ENCODE measurements around the gene OR8D1. TPM values are rescaled to one million over a fixed set of nuclear protein-coding genes. Genes with fewer than 3 reads are reported as not detected.

OR8D1 gene
- total RNA-seq, 3 donors from 2014 or later: 0.29 TPM; not detected in 2

- no peak overlapping the region for H3K4me3 ChIP-seq
- H3K9me3 ChIP-seq: no peaks in the 10 kb centered on the region
- DNase-seq (no peak), ATAC-seq (no peak)
- intact Hi-C loops (cut with DNase I, micrococcal nuclease): no loop called here
- no peaks in the 10 kb centered on the region for H3K36me3 ChIP-seq (ENCODE audit: low read depth)
- TF ChIP-seq, protein P1, sequence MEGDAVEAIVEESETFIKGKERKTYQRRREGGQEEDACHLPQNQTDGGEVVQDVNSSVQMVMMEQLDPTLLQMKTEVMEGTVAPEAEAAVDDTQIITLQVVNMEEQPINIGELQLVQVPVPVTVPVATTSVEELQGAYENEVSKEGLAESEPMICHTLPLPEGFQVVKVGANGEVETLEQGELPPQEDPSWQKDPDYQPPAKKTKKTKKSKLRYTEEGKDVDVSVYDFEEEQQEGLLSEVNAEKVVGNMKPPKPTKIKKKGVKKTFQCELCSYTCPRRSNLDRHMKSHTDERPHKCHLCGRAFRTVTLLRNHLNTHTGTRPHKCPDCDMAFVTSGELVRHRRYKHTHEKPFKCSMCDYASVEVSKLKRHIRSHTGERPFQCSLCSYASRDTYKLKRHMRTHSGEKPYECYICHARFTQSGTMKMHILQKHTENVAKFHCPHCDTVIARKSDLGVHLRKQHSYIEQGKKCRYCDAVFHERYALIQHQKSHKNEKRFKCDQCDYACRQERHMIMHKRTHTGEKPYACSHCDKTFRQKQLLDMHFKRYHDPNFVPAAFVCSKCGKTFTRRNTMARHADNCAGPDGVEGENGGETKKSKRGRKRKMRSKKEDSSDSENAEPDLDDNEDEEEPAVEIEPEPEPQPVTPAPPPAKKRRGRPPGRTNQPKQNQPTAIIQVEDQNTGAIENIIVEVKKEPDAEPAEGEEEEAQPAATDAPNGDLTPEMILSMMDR (IDR thresholded peaks at IDR 0.05): no peak
- H3K4me1 ChIP-seq (ENCODE audit: low read depth): no peaks in the 10 kb centered on the region
Observed at GRCh38 chr11:124294687-124295086, 19.1 kb downstream of the OR8D1 start.

DNA sequence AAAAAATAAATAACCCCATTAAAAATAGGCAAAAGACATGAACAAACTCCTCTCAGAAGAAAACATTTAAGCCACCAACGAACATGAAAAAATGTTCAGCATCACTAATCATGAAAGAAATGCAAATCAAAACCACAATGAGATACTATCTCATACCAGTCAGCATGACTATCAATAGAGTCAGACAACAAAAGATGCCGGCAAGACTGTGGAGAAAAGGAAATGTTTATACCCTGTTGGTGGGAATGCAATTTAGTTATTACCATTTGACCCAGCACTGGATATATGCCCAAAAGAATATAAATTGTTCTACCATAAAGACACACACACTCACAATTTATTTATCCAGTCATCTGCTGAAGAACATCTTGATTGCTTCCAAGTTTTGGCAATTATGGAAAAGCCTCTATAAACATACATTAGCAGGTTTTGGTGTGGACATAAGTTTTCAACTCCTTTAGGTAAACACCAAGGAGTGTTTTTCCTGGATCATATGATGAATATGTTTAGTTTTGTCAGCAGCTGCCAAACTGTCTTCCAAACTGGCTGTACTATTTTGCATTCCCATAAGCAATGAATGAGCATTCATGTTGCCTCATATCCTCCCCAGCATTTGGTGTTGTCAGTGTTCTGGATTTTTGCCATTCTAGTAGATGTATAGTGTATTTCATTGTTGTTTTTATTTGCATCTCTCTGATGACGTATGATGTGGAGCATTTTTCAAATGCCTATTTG, 28.0 kb downstream of the OR8D1 start:
- no peaks in the 10 kb centered on the region for H3K36me3 ChIP-seq (ENCODE audit: low read depth)
- no peaks in the 10 kb centered on the region for H3K4me1 ChIP-seq (ENCODE audit: low read depth)
- TF ChIP-seq, protein P1 (IDR thresholded peaks at IDR 0.05): no peak
- H3K9me3 ChIP-seq: no peaks in the 10 kb centered on the region
- DNase-seq: no peak
- intact Hi-C loops (cut with DNase I, micrococcal nuclease): no loop called here
- no peak for ATAC-seq
- no peak overlapping the region for H3K4me3 ChIP-seq

- no peak for DNase-seq
- Histone ChIP-seq H3K9me3 (no peaks in the 10 kb centered on the region), H3K4me1 (ENCODE audit: low read depth) (no peaks in the 10 kb centered on the region), H3K36me3 (ENCODE audit: low read depth) (no peaks in the 10 kb centered on the region), H3K4me3 (no peak overlapping the region)
- no peak for ATAC-seq
- intact Hi-C loops (cut with DNase I, micrococcal nuclease): no loop called here
- TF ChIP-seq, protein P1 (IDR thresholded peaks at IDR 0.05): no peak
Observed at GRCh38 chr11:124278261-124278660, 35.5 kb downstream of the OR8D1 start.

GRCh38 chr11:124277804-124278203, 35.9 kb downstream of the OR8D1 start:
- Histone ChIP-seq H3K9me3 (no peaks in the 10 kb centered on the region), H3K36me3 (ENCODE audit: low read depth) (no peaks in the 10 kb centered on the region), H3K4me3 (no peak overlapping the region), H3K4me1 (ENCODE audit: low read depth) (no peaks in the 10 kb centered on the region)
- intact Hi-C loops (cut with DNase I, micrococcal nuclease): no loop called here
- ATAC-seq (peak; percentile 49), DNase-seq (no peak)
- TF ChIP-seq, protein P1 (IDR thresholded peaks at IDR 0.05): no peak

- Histone ChIP-seq H3K9me3 (no peaks in the 10 kb centered on the region), H3K36me3 (ENCODE audit: low read depth) (no peaks in the 10 kb centered on the region), H3K4me1 (ENCODE audit: low read depth) (no peaks in the 10 kb centered on the region), H3K4me3 (no peak overlapping the region)
- intact Hi-C loops (cut with DNase I, micrococcal nuclease): no loop called here
- DNase-seq: no peak
- TF ChIP-seq, protein P1 (IDR thresholded peaks at IDR 0.05): no peak
- peak; percentile 15 for ATAC-seq
Observed at GRCh38 chr11:124277207-124277606, 36.5 kb downstream of the OR8D1 start.
